PC-3 (cell line): ENCODE results near the gene CHPF2. TPM values are rescaled to one million over a fixed set of nuclear protein-coding genes. Genes with fewer than 3 reads are reported as not detected.

Experiments
- ATAC-seq: fragments of 200-7000 bp; cut with Tn5 transposase; 2 replicates; pipeline ENCODE4 v1.9.1; 2020; ENCODE audit warnings: mild to moderate bottlenecking, moderate library complexity
- BruUV-seq: library from RNA; stranded (reverse); fragments of 400-500 nt; replicated peaks from 2 replicates; lab custom pipeline; 2021; lab: Mats Ljungman, UMichigan
- CTCF ChIA-PET: fragments of 300-600 bp; sonication (Branson Sonifier 250); formaldehyde crosslinking; loops from one replicate; lab custom pipeline; 2022; ENCODE audit warnings: antibody characterized with exemption; lab: Charles Lee
- POLR2A ChIA-PET: fragments of 300-600 bp; sonication (Branson Sonifier 250); formaldehyde crosslinking; loops from one replicate; lab custom pipeline; 2022; ENCODE audit warnings: antibody characterized with exemption; ENCODE audit not compliant: unreplicated experiment; lab: Charles Lee
- DNase-seq: peaks from one replicate; pipeline ENCODE4 v3.0.0-alpha.2; 2015
- H2AFZ ChIP-seq: fragments of 300-600 bp; sonication (generic); 2 replicates; pipeline ENCODE4 v1.6.0; 2016; ENCODE audit warnings: antibody characterized with exemption, low read length
- H3F3A ChIP-seq: fragments of 300-600 bp; sonication (generic); one replicate; pipeline ENCODE4 v1.6.0; 2017; ENCODE audit warnings: antibody characterized with exemption, low read length, control low read depth, mild to moderate bottlenecking; ENCODE audit not compliant: unreplicated experiment
- H3K27ac ChIP-seq: fragments of 300-600 bp; sonication (generic); 2 replicates; pipeline ENCODE4 v1.5.1; 2016; ENCODE audit warnings: mild to moderate bottlenecking, low read length
- H3K27me3 ChIP-seq: fragments of 300-600 bp; sonication (generic); 2 replicates; pipeline ENCODE4 v1.6.1; 2016; ENCODE audit warnings: low read length, mixed read lengths
- H3K36me3 ChIP-seq: fragments of 300-600 bp; sonication (generic); 2 replicates; pipeline ENCODE4 v1.6.1; 2016; ENCODE audit warnings: low read depth, mixed run types, low read length, mixed read lengths
- H3K4me1 ChIP-seq: fragments of 300-600 bp; sonication (generic); 2 replicates; pipeline ENCODE4 v1.5.1; 2016; ENCODE audit warnings: low read length; ENCODE audit not compliant: insufficient read depth
- H3K4me2 ChIP-seq: fragments of 300-600 bp; sonication (generic); 2 replicates; pipeline ENCODE4 v1.6.0; 2016; ENCODE audit warnings: low read length
- H3K4me3 ChIP-seq: fragments of 300-600 bp; sonication (generic); 2 replicates; pipeline ENCODE4 v1.5.1; 2016; ENCODE audit warnings: mild to moderate bottlenecking, low read length, mixed read lengths
- H3K79me2 ChIP-seq: fragments of 300-600 bp; sonication (generic); 2 replicates; pipeline ENCODE4 v1.6.1; 2017; ENCODE audit warnings: low read length, mixed read lengths
- H3K9ac ChIP-seq: fragments of 300-600 bp; sonication (generic); 2 replicates; pipeline ENCODE4 v1.6.0; 2016; ENCODE audit warnings: mild to moderate bottlenecking, low read length
- H3K9me2 ChIP-seq: fragments of 300-600 bp; sonication (generic); replicated peaks from 2 replicates; pipeline ENCODE4 v1.6.1; 2016; ENCODE audit warnings: mixed run types, low read length, mixed read lengths
- H3K9me3 ChIP-seq: fragments of 300-600 bp; sonication (generic); 2 replicates; pipeline ENCODE4 v1.6.1; 2016; ENCODE audit warnings: low read length, mixed read lengths
- H4K20me1 ChIP-seq: fragments of 300-600 bp; sonication (generic); 2 replicates; pipeline ENCODE4 v1.6.1; 2016; ENCODE audit warnings: low read length, mixed read lengths
- CTCF ChIP-seq: fragments of 300-600 bp; sonication (generic); conservative IDR thresholded peaks from 2 replicates; pipeline ENCODE4 v1.5.1; 2017; ENCODE audit warnings: antibody characterized with exemption, low read depth, mild to moderate bottlenecking, low read length
- EZH2 ChIP-seq: fragments of 300-600 bp; sonication (generic); IDR thresholded peaks from one replicate; pipeline ENCODE4 v1.6.1; 2017; ENCODE audit warnings: antibody characterized with exemption, mild to moderate bottlenecking, low read length; ENCODE audit not compliant: unreplicated experiment
- EZH2phosphoT487 ChIP-seq: fragments of 300-600 bp; sonication (generic); IDR thresholded peaks from 2 replicates; pipeline ENCODE4 v1.6.1; 2018; ENCODE audit warnings: mild to moderate bottlenecking, antibody characterized with exemption, low read length, borderline replicate concordance
- intact Hi-C: fragments of 100-400 bp; cut with micrococcal nuclease; formaldehyde crosslinking; loops from 2 replicates; pipeline ENCODE4 v1.9.0; 2023
- total RNA-seq: library from RNA; depleted of rRNA; stranded (reverse); fragments of >200 nt; gene quantifications from 2 replicates; pipeline ENCODE4 v1.2.3, GENCODE V29; 2014

Gene CHPF2
- total RNA-seq, 1 experiment from 2014 or later = 30.1 TPM

DNA sequence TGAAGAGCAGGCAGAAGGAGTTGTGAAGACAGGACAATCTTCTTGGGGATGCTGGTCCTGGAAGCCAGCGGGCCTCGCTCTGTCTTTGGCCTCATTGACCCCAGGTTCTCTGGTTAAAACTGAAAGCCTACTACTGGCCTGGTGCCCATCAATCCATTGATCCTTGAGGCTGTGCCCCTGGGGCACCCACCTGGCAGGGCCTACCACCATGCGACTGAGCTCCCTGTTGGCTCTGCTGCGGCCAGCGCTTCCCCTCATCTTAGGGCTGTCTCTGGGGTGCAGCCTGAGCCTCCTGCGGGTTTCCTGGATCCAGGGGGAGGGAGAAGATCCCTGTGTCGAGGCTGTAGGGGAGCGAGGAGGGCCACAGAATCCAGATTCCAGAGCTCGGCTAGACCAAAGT is 1.5 kb downstream of the CHPF2 start:
- Histone ChIP-seq H3F3A (no peaks in the 10 kb centered on the region), H3K36me3 (peaks cover 16% of the 10 kb centered on the region), H3K4me3 (peak overlapping the region; percentile 89), H3K79me2 (peaks cover 47% of the 10 kb centered on the region), H3K9ac (peak overlapping the region; percentile 97), H3K9me3 (no peaks in the 10 kb centered on the region), H2AFZ (no peak overlapping the region), H3K9me2 (no peaks in the 10 kb centered on the region), H4K20me1 (no peaks in the 10 kb centered on the region), H3K4me2 (peak overlapping the region; percentile 91), H3K27me3 (no peaks in the 10 kb centered on the region), H3K27ac (0 out of 2 replicates have a peak overlapping the region, but pooled peaks have one; percentile 75), H3K4me1 (peaks cover 24% of the 10 kb centered on the region)
- ATAC-seq (no peak), DNase-seq (no peak)
- ChIA-PET POLR2A (no interaction called here), CTCF (no interaction called here)
- TF ChIP-seq CTCF = no peak
- no peak for TF ChIP-seq EZH2phosphoT487
- no peak for TF ChIP-seq EZH2
- intact Hi-C loops = no loop called here
- no TSS peak for BruUV-seq

DNA sequence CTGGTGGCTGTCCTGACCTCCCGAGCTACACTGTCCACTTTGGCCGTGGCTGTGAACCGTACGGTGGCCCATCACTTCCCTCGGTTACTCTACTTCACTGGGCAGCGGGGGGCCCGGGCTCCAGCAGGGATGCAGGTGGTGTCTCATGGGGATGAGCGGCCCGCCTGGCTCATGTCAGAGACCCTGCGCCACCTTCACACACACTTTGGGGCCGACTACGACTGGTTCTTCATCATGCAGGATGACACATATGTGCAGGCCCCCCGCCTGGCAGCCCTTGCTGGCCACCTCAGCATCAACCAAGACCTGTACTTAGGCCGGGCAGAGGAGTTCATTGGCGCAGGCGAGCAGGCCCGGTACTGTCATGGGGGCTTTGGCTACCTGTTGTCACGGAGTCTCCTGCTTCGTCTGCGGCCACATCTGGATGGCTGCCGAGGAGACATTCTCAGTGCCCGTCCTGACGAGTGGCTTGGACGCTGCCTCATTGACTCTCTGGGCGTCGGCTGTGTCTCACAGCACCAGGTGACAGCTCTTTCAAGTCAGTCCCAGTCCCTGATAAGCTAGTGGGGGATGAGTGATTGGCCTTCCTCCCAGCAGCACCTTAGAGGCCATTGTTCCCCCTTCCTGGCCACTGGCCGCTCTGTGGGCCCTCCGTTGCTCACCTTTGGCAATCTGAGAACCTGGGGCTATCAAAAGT is 3.0 kb downstream of the CHPF2 start:
- intact Hi-C loops = no loop called here

More for the DNA sequence above, 3.0 kb downstream of the CHPF2 start:
- ATAC-seq (no peak), DNase-seq (no peak)
- no peak overlapping the region for H3K9ac ChIP-seq
- TF ChIP-seq EZH2 (no peak), CTCF (no peak), EZH2phosphoT487 (no peak)
- H3F3A ChIP-seq = no peaks in the 10 kb centered on the region
- CTCF ChIA-PET = no interaction called here
- H3K27ac ChIP-seq = no peak overlapping the region
- no peak overlapping the region for H3K4me2 ChIP-seq
- H3K36me3 ChIP-seq = peaks cover 16% of the 10 kb centered on the region
- H3K4me3 ChIP-seq = no peak overlapping the region
- BruUV-seq = no TSS peak
- H2AFZ ChIP-seq = no peak overlapping the region
- H3K9me2 ChIP-seq = no peaks in the 10 kb centered on the region
- H3K9me3 ChIP-seq = no peaks in the 10 kb centered on the region
- POLR2A ChIA-PET = no interaction called here
- peaks cover 24% of the 10 kb centered on the region for H3K4me1 ChIP-seq
- H3K79me2 ChIP-seq = peaks cover 47% of the 10 kb centered on the region
- H4K20me1 ChIP-seq = no peaks in the 10 kb centered on the region
- no peaks in the 10 kb centered on the region for H3K27me3 ChIP-seq
